Activated naive CD8-positive, alpha-beta T cell treated with anti-CD3 and anti-CD28 coated beads for 36 hours (primary cell): ENCODE results near the gene VPS26C. TPM values are rescaled to one million over a fixed set of nuclear protein-coding genes. Genes with fewer than 3 reads are reported as not detected.

ENCODE experiments used
- DNase-seq: peaks from one replicate; pipeline ENCODE4 v3.0.0; 2021
- H3K27ac Mint-ChIP-seq: one replicate; pipeline ENCODE4 v1.8.0; 2022; ENCODE audit warnings: mild to moderate bottlenecking, moderate library complexity, mixed read lengths
- H3K27me3 Mint-ChIP-seq: one replicate; pipeline ENCODE4 v1.8.0; 2022; ENCODE audit warnings: mild to moderate bottlenecking, mixed read lengths
- H3K36me3 Mint-ChIP-seq: one replicate; pipeline ENCODE4 v1.8.0; 2021; ENCODE audit warnings: mild to moderate bottlenecking, mixed read lengths
- H3K4me1 Mint-ChIP-seq: one replicate; pipeline ENCODE4 v1.8.0; 2021; ENCODE audit warnings: mixed read lengths
- H3K4me3 Mint-ChIP-seq: one replicate; pipeline ENCODE4 v1.8.0; 2022; ENCODE audit warnings: mild to moderate bottlenecking, moderate library complexity, mixed read lengths
- H3K9me3 Mint-ChIP-seq: one replicate; pipeline ENCODE4 v1.8.0; 2022; ENCODE audit warnings: mixed read lengths
- total RNA-seq, 2 experiments: library from RNA; stranded (reverse); gene quantifications; one replicate each; pipeline ENCODE4 v1.2.3, GENCODE V29; 2021

The VPS26C gene
- total RNA-seq, 2 experiments from 2014 or later, result 60.7 to 62.6 TPM

DNA sequence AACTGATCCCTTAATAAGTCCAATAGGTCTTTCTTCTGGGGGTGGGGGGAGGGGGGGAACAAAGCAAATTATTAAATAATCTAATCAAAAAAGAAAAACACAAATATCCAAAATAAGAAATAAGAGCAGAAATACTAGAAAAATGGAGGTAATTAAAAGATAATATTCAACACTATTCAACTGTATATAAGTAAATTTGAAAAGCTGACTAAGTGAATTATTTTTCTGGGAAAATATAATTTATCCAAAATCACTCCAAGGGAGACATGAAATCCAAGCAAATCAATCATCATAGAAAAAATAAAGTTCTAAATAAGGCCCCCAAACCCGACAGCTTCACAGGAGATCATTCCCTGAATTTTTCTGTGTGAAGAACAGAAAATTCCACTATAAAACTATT is 18.8 kb downstream of the VPS26C start:
- no peaks in the 10 kb centered on the region for H3K27me3 Mint-ChIP-seq
- no peaks in the 10 kb centered on the region for H3K9me3 Mint-ChIP-seq
- H3K36me3 Mint-ChIP-seq, result peaks cover 30% of the 10 kb centered on the region
- no peak overlapping the region for H3K27ac Mint-ChIP-seq
- DNase-seq, result no peak
- H3K4me3 Mint-ChIP-seq, result no peak overlapping the region
- H3K4me1 Mint-ChIP-seq, result peaks cover 71% of the 10 kb centered on the region

DNA sequence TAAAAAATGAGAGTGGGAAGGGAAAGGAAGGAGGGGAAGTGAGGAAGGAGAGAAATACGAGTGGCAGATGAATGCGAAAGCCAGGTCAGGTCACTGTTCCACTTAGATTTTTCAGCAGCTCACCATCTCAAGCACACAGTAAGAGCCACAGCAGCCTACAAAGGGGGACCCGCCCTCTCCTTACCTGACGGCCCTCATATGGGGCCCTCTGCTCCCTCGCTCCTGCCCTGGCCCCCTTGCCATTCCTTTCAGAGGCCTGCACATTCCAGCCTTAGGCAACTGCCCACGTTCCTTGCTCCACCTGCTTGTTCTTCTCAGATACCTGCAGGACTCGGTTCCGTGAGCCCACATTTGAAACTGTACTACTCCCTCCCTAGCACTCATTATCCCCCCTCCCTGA is 22.0 kb downstream of the VPS26C start:
- DNase-seq, result no peak
- H3K36me3 Mint-ChIP-seq, result peaks cover 40% of the 10 kb centered on the region
- H3K9me3 Mint-ChIP-seq, result no peaks in the 10 kb centered on the region
- peak overlapping the region; percentile 65 for H3K4me3 Mint-ChIP-seq
- no peaks in the 10 kb centered on the region for H3K27me3 Mint-ChIP-seq
- peak overlapping the region; percentile 88 for H3K27ac Mint-ChIP-seq
- peaks cover 60% of the 10 kb centered on the region for H3K4me1 Mint-ChIP-seq

DNA sequence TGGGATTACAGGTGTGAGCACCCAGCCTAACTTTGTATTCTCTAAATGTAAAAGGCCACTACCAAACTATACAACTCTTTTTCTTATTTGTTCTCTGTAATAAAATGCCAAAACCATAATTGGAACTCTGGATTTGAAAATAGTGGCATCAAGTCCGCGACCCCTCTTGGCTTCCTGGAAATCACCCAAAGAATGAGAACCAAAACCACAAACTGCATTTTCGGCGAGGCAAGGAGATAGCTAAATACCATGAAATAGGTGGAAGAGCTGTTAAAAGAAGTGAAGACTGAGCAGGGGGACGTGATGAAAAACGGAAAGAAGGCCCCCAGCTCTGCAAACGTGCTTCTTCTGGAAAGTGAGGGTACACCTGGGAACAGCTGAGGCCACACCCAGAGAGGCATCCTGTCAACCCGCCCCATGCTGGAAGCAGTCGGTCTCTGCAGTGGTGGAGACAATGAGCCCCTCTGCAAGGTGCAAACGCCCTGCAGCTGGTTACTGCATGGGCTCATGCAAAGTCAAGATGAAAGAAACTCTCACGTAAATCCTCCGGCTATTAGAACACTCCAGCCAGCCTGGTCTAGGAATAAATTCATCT is 22.5 kb downstream of the VPS26C start:
- peak overlapping the region; percentile 65 for H3K4me3 Mint-ChIP-seq
- peaks cover 56% of the 10 kb centered on the region for H3K4me1 Mint-ChIP-seq
- peaks cover 38% of the 10 kb centered on the region for H3K36me3 Mint-ChIP-seq
- no peaks in the 10 kb centered on the region for H3K27me3 Mint-ChIP-seq
- DNase-seq, result peak; percentile 36
- H3K27ac Mint-ChIP-seq, result peak overlapping the region; percentile 88
- no peaks in the 10 kb centered on the region for H3K9me3 Mint-ChIP-seq

DNA sequence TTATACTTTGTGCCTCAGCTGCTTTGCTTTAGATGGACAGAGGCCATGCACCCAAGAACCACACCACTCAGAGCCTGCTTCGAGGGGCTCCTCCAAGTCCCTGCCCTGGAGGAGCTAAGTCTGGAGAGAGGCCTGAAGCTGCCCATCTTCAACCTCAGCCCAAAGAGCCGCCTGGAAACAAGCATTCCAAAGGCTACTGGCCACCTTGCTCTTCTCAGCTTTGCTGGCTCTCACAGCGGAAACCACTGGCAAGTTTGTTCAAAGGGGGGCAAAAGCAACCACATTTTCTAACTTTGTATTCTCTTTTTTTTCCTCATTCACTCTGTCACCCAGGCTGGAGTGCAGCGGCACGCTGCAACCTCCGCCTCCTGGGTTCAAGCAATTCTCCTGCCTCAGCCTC is 23.2 kb downstream of the VPS26C start:
- H3K9me3 Mint-ChIP-seq, result no peaks in the 10 kb centered on the region
- H3K36me3 Mint-ChIP-seq, result peaks cover 39% of the 10 kb centered on the region
- peaks cover 53% of the 10 kb centered on the region for H3K4me1 Mint-ChIP-seq
- DNase-seq, result no peak
- H3K27me3 Mint-ChIP-seq, result no peaks in the 10 kb centered on the region
- H3K4me3 Mint-ChIP-seq, result no peak overlapping the region
- peak overlapping the region; percentile 88 for H3K27ac Mint-ChIP-seq

DNA sequence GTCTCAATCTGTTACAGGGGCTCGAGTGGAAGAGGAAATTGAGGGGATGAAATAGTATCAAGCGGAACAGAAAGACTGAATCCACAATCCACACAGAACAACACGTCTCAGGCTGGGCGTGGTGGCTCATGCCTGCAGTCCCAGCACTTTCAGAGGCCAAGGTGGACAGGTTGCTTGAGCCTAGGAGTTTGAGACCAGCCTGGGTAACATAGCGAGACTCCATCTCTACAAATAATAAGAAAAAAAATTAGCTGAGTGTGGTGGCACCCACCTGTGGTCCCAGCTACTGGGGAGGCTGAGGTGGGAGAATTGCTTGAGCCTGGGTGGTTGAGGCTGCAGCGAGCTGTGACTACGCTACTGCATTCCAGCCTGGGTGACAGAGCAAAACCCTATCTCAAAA is 25.7 kb downstream of the VPS26C start:
- H3K36me3 Mint-ChIP-seq, result peaks cover 52% of the 10 kb centered on the region
- no peak overlapping the region for H3K27ac Mint-ChIP-seq

DNA sequence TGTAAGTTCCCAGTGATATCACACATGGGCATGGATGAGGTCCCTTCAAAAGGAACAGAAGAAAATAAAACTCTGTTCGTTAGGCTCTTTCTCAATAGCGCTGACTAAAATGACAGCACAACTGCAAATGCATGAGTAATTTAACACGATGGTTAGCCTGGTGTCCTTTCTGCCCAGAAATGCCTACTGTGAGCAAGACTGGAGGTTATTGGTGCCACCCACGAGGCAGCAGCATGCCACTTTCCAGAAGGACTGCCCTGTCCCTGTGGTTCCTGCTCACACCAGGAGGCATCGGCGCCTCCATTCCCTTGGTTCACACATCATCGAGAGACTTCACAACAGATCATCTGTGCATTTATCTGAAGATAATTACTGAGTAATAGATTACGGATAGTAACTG is 26.2 kb downstream of the VPS26C start:
- H3K27me3 Mint-ChIP-seq, result no peaks in the 10 kb centered on the region
- H3K36me3 Mint-ChIP-seq, result peaks cover 49% of the 10 kb centered on the region
- peaks cover 56% of the 10 kb centered on the region for H3K4me1 Mint-ChIP-seq
- DNase-seq, result no peak
- no peak overlapping the region for H3K27ac Mint-ChIP-seq
- no peak overlapping the region for H3K4me3 Mint-ChIP-seq
- H3K9me3 Mint-ChIP-seq, result no peaks in the 10 kb centered on the region

More for the DNA sequence above, 25.7 kb downstream of the VPS26C start:
- Mint-ChIP-seq H3K27me3 (no peaks in the 10 kb centered on the region), H3K4me1 (peaks cover 61% of the 10 kb centered on the region), H3K9me3 (no peaks in the 10 kb centered on the region), H3K4me3 (no peak overlapping the region)
- DNase-seq, result no peak

DNA sequence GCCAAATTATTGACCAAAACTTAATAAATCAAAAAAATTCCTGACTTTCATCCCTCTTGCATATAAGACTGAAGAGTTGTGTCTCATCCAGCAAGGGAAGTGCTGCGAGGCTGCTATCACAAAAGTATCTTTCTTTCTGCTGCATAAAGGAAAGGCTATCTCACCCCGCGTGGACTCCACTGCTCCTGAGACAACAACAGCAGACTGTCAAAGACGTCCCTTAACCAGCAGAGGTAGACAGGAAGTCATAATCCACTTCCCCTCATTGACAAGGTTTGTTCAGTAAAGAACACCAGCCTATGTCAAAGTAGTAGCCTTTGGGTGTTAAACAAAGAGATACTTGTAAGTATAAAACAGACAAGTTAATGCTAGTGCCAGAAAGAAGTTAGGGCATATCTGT is 29.4 kb downstream of the VPS26C start:
- H3K9me3 Mint-ChIP-seq, result no peaks in the 10 kb centered on the region
- no peak overlapping the region for H3K4me3 Mint-ChIP-seq
- DNase-seq, result no peak
- H3K36me3 Mint-ChIP-seq, result peaks cover 25% of the 10 kb centered on the region
- H3K27me3 Mint-ChIP-seq, result no peaks in the 10 kb centered on the region
- peak overlapping the region; percentile 65 for H3K27ac Mint-ChIP-seq
- peaks cover 25% of the 10 kb centered on the region for H3K4me1 Mint-ChIP-seq

DNA sequence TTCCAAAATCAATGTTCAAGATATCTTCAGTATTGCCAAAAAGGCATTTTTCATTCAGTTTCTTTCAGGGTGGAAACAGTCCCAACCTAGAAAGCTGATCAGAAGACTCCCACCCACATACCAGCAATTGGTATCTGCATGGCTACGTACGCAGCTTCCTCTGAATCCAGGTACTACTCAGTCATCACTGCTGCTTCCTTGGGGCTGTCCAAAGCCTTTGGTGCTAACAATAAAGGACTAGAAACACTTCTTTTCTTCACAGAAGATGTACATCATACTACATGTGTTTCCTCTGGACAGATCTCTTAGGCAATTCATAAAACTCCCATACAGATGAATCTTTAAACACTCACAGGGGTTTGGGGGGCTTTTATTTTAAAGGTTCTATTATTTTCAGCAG is 29.8 kb downstream of the VPS26C start:
- H3K27me3 Mint-ChIP-seq, result no peaks in the 10 kb centered on the region
- H3K4me3 Mint-ChIP-seq, result no peak overlapping the region
- H3K27ac Mint-ChIP-seq, result peak overlapping the region; percentile 65
- peaks cover 25% of the 10 kb centered on the region for H3K36me3 Mint-ChIP-seq
- no peak for DNase-seq
- H3K4me1 Mint-ChIP-seq, result peaks cover 25% of the 10 kb centered on the region
- no peaks in the 10 kb centered on the region for H3K9me3 Mint-ChIP-seq

DNA sequence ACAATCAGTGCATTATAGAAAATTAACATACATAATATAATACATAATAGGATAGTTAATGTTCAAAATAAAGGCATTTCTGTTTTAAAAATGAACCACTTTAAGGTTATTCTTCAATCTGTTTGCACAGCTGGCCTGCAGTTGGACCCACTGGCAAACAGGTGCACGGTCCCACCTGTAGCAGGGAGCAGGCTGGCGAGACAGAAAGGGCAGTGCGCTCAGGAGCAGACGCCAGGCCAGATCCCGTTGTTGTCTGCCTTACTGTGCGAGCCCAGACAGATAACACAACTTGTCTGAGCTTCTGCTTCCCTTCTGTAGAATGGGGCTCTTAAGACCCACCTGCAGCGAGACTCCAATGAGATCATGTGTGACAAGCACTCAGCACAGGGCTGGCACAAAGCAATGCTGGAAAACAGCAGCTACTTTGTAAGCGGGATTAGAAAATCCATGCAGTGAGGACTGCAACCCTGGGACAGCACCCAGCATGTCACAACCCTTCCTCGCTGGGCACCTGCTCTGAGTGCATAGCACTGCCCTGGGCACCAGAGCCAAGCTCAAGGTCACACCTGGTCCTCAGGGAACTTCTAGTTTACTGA is 33.5 kb downstream of the VPS26C start:
- no peaks in the 10 kb centered on the region for H3K9me3 Mint-ChIP-seq
- no peak overlapping the region for H3K27ac Mint-ChIP-seq
- peaks cover 20% of the 10 kb centered on the region for H3K36me3 Mint-ChIP-seq
- H3K4me3 Mint-ChIP-seq, result no peak overlapping the region
- H3K4me1 Mint-ChIP-seq, result peaks cover 18% of the 10 kb centered on the region
- no peak for DNase-seq
- H3K27me3 Mint-ChIP-seq, result no peaks in the 10 kb centered on the region

DNA sequence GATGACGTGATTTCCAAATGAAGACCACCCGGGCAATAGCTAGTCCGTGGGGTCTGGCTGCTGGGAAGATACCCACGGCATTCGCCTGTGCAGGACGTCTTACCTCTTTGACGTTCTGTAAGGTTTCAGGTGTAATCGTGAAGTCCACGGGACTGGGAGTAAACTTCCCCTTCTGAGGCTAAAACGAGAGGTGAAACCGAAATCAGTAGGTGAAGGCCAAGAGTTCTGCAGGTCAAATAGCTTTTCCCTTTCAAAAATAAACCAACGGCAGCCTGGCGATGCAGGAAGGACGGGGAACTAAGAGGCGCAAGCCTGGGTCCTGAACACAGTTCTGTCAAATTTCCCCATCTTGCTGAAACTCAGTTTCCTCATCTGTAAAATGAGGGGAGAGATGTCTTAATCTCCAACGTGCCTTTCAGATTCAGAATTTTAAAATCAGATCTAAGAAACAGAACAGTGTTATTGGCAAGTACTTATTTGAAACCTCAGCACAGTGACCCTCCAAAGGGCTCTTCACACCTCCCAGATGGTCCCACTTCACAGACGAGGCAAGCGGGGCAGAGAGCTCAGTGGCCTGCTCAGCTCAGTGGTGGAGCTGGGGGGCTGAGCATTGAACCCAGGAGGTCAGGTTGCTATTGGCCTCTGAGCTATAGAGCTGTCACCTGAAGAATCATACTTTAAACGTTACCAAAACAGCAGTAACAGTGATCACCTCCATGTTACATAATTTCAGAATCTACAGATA is 34.7 kb downstream of the VPS26C start:
- no peak overlapping the region for H3K27ac Mint-ChIP-seq
- no peaks in the 10 kb centered on the region for H3K27me3 Mint-ChIP-seq
- no peak overlapping the region for H3K4me3 Mint-ChIP-seq
- DNase-seq, result no peak
- H3K9me3 Mint-ChIP-seq, result no peaks in the 10 kb centered on the region
- peaks cover 9% of the 10 kb centered on the region for H3K4me1 Mint-ChIP-seq
- H3K36me3 Mint-ChIP-seq, result peaks cover 24% of the 10 kb centered on the region

DNA sequence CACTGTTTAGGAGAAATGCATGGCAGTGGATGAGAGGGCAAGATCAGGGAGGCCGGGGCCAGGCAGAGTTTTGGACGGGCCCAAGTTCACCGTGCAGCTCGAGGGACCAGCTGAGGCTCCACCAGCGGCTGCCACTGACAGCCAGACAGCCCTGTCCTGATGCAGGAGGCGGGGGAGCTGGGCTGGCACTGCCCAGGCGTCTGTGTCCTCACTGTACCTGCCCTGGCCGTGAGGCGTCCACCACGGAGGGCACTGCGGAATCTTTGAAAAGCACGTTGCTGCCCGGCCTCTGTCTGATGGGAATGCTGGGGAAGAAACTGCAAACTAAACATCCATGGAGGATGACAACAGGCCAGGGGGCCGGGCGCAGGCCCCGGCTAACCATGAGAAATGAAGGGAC is 35.5 kb downstream of the VPS26C start:
- H3K4me1 Mint-ChIP-seq, result peaks cover 4% of the 10 kb centered on the region
- peaks cover 26% of the 10 kb centered on the region for H3K36me3 Mint-ChIP-seq
- H3K9me3 Mint-ChIP-seq, result no peaks in the 10 kb centered on the region
- H3K4me3 Mint-ChIP-seq, result no peak overlapping the region
- H3K27me3 Mint-ChIP-seq, result no peaks in the 10 kb centered on the region
- DNase-seq, result no peak
- H3K27ac Mint-ChIP-seq, result peak overlapping the region; percentile 49

DNA sequence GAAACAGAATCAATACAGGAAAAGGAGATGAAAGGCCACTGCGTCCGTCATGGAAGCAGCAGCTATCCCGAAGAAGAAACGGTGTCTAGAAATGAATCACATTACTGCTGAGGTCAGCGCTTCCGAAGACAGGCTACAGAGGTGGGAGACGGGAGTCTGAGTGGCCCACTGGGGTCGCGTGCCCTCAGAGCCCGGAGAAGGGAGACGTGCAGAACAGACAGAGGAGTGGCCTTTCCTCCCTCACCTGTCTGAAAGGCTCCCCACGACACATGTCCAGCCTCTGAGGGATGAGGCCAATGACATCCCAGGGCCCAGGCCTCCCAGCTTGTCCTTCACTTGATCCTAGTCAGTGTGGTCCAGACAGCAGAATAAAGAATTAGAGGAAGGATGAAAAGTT is 35.9 kb downstream of the VPS26C start:
- Mint-ChIP-seq H3K27me3 (no peaks in the 10 kb centered on the region), H3K4me3 (no peak overlapping the region), H3K4me1 (peaks cover 5% of the 10 kb centered on the region), H3K9me3 (no peaks in the 10 kb centered on the region), H3K36me3 (peaks cover 30% of the 10 kb centered on the region), H3K27ac (peak overlapping the region; percentile 49)
- no peak for DNase-seq

DNA sequence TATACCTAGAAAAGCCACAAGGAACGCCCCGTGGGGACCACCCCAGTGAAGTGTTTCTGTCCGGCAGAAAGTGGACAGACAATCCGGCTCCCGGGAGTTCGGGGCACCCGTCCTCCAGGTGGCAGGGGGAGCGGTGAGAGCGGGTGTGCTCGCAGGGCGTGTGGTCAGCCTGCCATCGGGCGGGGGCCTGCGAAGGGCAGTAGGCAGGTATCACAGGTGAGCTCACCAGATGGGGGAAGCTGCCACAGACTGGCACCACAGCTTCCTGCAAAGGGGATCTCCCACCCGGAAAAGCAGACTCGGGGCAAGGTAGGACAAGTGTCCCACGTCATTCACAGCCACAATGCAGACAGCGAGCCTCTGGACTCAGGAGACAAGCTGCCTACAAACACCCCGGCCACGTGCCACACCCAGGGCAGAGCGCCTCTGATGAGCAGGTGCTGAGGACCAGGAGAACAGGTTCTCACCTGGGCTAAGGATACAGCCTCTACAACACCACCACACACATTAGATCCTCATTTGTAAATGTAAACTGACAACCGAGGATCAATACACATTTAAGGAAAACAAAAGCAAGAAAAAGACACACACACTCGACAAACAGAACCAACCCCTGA is 36.4 kb downstream of the VPS26C start:
- H3K36me3 Mint-ChIP-seq, result peaks cover 31% of the 10 kb centered on the region
- H3K9me3 Mint-ChIP-seq, result no peaks in the 10 kb centered on the region
- H3K27ac Mint-ChIP-seq, result no peak overlapping the region
- no peak overlapping the region for H3K4me3 Mint-ChIP-seq
- H3K4me1 Mint-ChIP-seq, result peaks cover 9% of the 10 kb centered on the region
- DNase-seq, result no peak
- no peaks in the 10 kb centered on the region for H3K27me3 Mint-ChIP-seq

DNA sequence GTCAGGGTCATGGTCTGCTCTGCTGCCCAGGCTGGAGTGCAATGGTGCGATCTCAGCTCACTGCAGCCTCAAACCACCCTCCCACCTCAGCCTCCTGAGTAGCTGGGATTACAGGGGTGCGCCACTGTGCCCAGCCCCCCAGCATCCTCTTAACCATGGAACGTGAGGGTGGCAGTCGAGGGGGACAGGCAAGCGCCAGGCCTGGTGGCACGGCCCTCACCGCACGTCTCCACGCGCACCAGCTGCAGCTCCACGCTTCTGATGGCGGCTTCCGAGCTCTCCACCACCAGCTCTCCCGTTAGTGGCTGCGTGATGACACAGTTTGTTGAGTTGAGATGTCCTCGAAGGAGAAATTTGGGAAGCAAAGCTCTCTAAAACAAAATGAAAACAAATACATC is 39.1 kb downstream of the VPS26C start:
- no peak for DNase-seq
- no peaks in the 10 kb centered on the region for H3K27me3 Mint-ChIP-seq
- H3K36me3 Mint-ChIP-seq, result peaks cover 57% of the 10 kb centered on the region
- no peak overlapping the region for H3K4me3 Mint-ChIP-seq
- peak overlapping the region; percentile 67 for H3K27ac Mint-ChIP-seq
- H3K9me3 Mint-ChIP-seq, result no peaks in the 10 kb centered on the region
- peaks cover 32% of the 10 kb centered on the region for H3K4me1 Mint-ChIP-seq
